Thyroid gland (tissue), 4 donors: ENCODE measurements around the gene ATP2C1. TPM values are rescaled to one million over a fixed set of nuclear protein-coding genes. Genes with fewer than 3 reads are reported as not detected.

Source experiments
- DNase-seq, 2 donors: peaks; one replicate each; pipeline ENCODE4 v3.0.0-alpha.2; 2019
- H3K27ac ChIP-seq, 3 donors: fragments of 200-600 bp; sonication (generic); 1 replicate in 2 of 3; 2 replicates in 1 of 3; pipeline ENCODE4 v1.5.1; 2016 to 2019; ENCODE audit warnings: mild to moderate bottlenecking in 1 of 3, moderate library complexity in 1 of 3
- H3K27me3 ChIP-seq: fragments of 200-600 bp; sonication (generic); one replicate; pipeline ENCODE4 v1.5.1; 2019
- H3K36me3 ChIP-seq, 2 donors: fragments of 200-600 bp; sonication (generic); one replicate each; pipeline ENCODE4 v1.5.1; 2016 to 2019
- H3K4me1 ChIP-seq, 2 donors: fragments of 200-600 bp; sonication (generic); one replicate each; pipeline ENCODE4 v1.5.1; 2017 to 2019
- H3K4me3 ChIP-seq, 3 donors: fragments of 200-600 bp; sonication (generic); replicated peaks in 1 of 3; 1 replicate in 2 of 3; 2 replicates in 1 of 3; pipeline ENCODE4 v1.5.1; 2016; ENCODE audit warnings: mild to moderate bottlenecking in 1 of 3
- H3K9me3 ChIP-seq: fragments of 200-600 bp; sonication (generic); one replicate; pipeline ENCODE4 v1.5.1; 2017
- POLR2A ChIP-seq, 2 donors: fragments of 450-650 bp; IDR thresholded peaks; one replicate each; pipeline ENCODE4 v1.6.1; 2017; ENCODE audit warnings: antibody characterized with exemption in 2 of 2, mild to moderate bottlenecking in 2 of 2, moderate library complexity in 1 of 2
- WGBS, 2 donors: methylation state at CpG; one replicate each; pipeline ENCODE4 v1.1.5; 2017; 5-methylcytosine and 5-hydroxymethylcytosine counted together
- intact Hi-C: fragments of 100-400 bp; cut with DNase I; formaldehyde crosslinking; loops from one replicate; pipeline ENCODE4 v1.15.1; 2023
- total RNA-seq, 4 donors: library from RNA; depleted of rRNA; stranded (reverse); fragments of >200 nt; gene quantifications; one replicate each; pipeline ENCODE4 v1.2.3, GENCODE V29; 2016
- TF ChIP-seq, protein P1 (sequence below), 6 experiments: fragments of 200-600 bp in 3 of 6; fragments of 450-650 bp in 3 of 6; sonication (generic) in 3 of 6; IDR thresholded peaks; one replicate each; pipeline ENCODE4 v1.5.1; 2016 to 2019; ENCODE audit warnings: antibody characterized with exemption in 6 of 6, mild to moderate bottlenecking in 2 of 6, inconsistent platforms in 1 of 6, moderate library complexity in 1 of 6

ATP2C1 gene
- total RNA-seq, 4 donors from 2014 or later = 58.9 to 89.2 (median 62.0) TPM

DNA sequence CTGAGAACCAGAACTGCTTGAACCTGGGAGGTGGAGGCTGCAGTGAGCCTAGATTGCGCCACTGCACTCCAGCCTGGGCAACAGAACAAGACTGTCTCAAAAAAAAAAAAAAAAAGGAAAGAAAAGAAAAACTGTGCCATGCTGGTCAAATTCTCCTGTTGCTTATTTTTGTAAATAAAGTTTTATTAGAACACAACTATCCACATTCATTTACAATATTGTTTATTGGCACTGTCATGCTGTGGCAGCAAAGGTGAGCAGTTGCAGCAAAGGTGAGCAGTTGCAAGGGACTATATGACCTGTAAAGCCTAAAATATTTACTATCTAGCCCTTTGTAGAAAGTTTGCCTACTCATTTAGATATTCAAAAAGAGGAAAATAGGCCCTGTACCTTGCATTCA is 114.4 kb downstream of the ATP2C1 start:
- H3K4me3 ChIP-seq = no peak overlapping the region
- H3K27me3 ChIP-seq = no peaks in the 10 kb centered on the region
- intact Hi-C loops = no loop called here
- DNase-seq = no peak
- TF ChIP-seq, protein P1, sequence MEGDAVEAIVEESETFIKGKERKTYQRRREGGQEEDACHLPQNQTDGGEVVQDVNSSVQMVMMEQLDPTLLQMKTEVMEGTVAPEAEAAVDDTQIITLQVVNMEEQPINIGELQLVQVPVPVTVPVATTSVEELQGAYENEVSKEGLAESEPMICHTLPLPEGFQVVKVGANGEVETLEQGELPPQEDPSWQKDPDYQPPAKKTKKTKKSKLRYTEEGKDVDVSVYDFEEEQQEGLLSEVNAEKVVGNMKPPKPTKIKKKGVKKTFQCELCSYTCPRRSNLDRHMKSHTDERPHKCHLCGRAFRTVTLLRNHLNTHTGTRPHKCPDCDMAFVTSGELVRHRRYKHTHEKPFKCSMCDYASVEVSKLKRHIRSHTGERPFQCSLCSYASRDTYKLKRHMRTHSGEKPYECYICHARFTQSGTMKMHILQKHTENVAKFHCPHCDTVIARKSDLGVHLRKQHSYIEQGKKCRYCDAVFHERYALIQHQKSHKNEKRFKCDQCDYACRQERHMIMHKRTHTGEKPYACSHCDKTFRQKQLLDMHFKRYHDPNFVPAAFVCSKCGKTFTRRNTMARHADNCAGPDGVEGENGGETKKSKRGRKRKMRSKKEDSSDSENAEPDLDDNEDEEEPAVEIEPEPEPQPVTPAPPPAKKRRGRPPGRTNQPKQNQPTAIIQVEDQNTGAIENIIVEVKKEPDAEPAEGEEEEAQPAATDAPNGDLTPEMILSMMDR (IDR thresholded peaks at IDR 0.05) = no peak
- no peak for TF ChIP-seq POLR2A (IDR thresholded peaks at IDR 0.05)
- no peaks in the 10 kb centered on the region for H3K36me3 ChIP-seq
- peaks cover 0 to under 1% of the 10 kb centered on the region in 2 donors for H3K4me1 ChIP-seq
- WGBS, 2 donors = 95 to 100% methylated on average over 1 of the region's 1 CpG
- no peaks in the 10 kb centered on the region for H3K9me3 ChIP-seq
- no peak overlapping the region for H3K27ac ChIP-seq

DNA sequence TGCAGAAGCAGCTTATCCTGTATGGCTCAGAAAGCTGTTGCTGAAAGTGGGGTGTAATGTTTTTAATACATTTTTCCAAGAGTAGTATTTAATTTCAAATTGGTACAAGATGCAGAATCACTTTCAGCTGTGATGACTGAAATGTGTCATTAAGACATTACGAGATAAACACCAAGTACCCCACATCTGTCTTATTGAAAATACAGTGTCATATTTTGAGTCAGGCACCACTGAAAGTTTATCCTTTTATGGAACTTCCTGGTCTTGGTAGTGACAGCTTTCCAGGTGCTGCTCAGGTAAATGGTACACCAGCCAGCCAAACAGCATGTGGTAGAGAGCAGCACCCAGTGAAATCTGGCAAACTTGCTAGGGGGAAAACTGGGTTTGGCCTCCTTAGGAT is 115.8 kb downstream of the ATP2C1 start:
- 91 to 97% methylated on average over 1 of the region's 1 CpG for WGBS, 2 donors
- Histone ChIP-seq H3K36me3 (peaks cover 0 to 3% of the 10 kb centered on the region in 2 donors), H3K4me1 (peaks cover 0 to 6% of the 10 kb centered on the region in 2 donors), H3K9me3 (no peaks in the 10 kb centered on the region), H3K27ac (no peak overlapping the region), H3K4me3 (no peak overlapping the region), H3K27me3 (no peaks in the 10 kb centered on the region)
- TF ChIP-seq POLR2A (IDR thresholded peaks at IDR 0.05) = no peak
- TF ChIP-seq, protein P1 (IDR thresholded peaks at IDR 0.05) = no peak
- DNase-seq = no peak
- intact Hi-C loops = no loop called here

DNA sequence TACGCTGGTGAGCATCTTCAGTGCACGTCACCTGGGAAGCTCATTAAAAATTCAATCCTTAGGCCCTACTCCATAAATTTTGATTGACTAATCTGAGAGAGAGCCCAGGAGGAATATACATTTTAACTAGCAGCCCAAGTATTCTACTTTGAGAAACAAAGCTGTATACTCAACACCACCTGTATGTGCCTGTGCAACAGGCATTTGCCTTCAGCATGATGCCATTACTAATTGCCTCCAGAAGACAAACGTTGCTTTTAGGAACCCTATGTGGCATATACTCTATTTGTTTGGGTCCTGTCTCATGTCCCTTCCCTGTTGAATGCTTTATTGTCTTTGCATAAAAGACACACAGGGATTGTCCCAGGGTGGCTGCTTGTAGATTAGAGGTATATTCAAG is 125.1 kb downstream of the ATP2C1 start:
- WGBS, 2 donors = 88 to 91% methylated on average over 3 of the region's 3 CpGs

DNA sequence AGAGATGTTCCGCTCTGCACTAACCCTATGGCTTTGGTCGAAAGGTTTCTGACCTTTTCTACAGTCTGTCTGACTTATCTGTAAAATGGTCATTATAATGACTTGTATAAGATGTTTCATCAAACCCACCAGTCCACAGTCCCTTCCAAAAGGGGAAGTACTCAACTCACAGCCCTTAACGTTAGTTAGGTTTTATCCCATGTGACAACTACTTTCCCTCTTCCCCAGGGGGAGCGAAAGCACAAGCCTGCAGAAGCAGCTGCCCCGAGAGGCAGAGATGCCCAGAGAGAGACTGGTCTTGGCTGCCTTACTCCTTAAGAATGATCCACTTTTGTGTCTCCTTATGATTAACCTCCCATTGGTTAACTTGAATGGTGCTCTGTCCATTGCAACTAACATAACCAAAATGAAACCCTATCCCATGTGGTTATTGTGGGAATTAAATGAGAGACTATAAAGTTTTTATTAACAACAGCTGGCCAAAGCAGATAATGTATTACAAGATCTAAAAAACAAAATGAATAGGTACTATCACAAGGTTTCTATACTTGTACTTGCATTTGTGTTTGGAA is 126.3 kb downstream of the ATP2C1 start:
- 83 to 89% methylated on average over 5 of the region's 5 CpGs for WGBS, 2 donors

More for the DNA sequence above, 125.1 kb downstream of the ATP2C1 start:
- Histone ChIP-seq H3K36me3 (peaks cover 3 to 12% of the 10 kb centered on the region in 2 donors), H3K4me3 (no peak overlapping the region), H3K27me3 (no peaks in the 10 kb centered on the region), H3K9me3 (no peaks in the 10 kb centered on the region), H3K27ac (no peak overlapping the region), H3K4me1 (peaks cover 0 to 11% of the 10 kb centered on the region in 2 donors)
- TF ChIP-seq, protein P1 (IDR thresholded peaks at IDR 0.05) = no peak
- TF ChIP-seq POLR2A (IDR thresholded peaks at IDR 0.05) = no peak
- no peak for DNase-seq
- intact Hi-C loops = no loop called here

DNA sequence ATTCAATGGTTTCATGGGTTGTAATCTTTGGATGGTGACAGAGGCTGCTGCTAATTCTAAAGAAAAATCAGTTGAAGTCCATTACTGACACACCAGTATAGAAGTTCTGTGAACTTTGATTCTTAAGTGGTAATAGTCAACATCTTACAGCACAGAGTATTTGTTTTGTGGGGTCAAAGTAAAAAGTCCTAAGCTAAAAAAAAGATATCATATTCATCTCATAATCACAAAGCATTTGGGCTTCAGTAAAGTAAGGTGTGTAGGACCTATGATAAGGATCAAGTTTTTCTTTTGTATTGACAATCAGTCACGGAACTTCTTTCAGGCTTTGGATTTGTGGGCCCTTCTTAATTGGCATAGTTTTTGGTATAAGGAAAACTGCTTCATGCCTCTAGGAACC is 131.7 kb downstream of the ATP2C1 start:
- 74 to 93% methylated on average over 1 of the region's 1 CpG for WGBS, 2 donors
- Histone ChIP-seq H3K36me3 (no peaks in the 10 kb centered on the region), H3K27me3 (no peaks in the 10 kb centered on the region), H3K9me3 (no peaks in the 10 kb centered on the region), H3K4me1 (peaks cover 16 to 44% of the 10 kb centered on the region in 2 donors), H3K4me3 (no peak overlapping the region), H3K27ac (no peak overlapping the region)
- TF ChIP-seq POLR2A (IDR thresholded peaks at IDR 0.05) = no peak
- TF ChIP-seq, protein P1 (IDR thresholded peaks at IDR 0.05) = no peak
- no peak for DNase-seq
- intact Hi-C loops = no loop called here

More for the DNA sequence above, 126.3 kb downstream of the ATP2C1 start:
- no peak overlapping the region for H3K27ac ChIP-seq
- no peak for DNase-seq
- TF ChIP-seq, protein P1 (IDR thresholded peaks at IDR 0.05) = no peak
- no peak for TF ChIP-seq POLR2A (IDR thresholded peaks at IDR 0.05)
- no peaks in the 10 kb centered on the region for H3K27me3 ChIP-seq
- no peaks in the 10 kb centered on the region for H3K9me3 ChIP-seq
- H3K4me1 ChIP-seq = peaks cover under 1 to 13% of the 10 kb centered on the region in 2 donors
- intact Hi-C loops = no loop called here
- H3K36me3 ChIP-seq = peaks cover 0 to 12% of the 10 kb centered on the region in 2 donors
- H3K4me3 ChIP-seq = no peak overlapping the region
